ENCODE measurements around the gene CD81. TPM values are rescaled to one million over a fixed set of nuclear protein-coding genes. Genes with fewer than 3 reads are reported as not detected.

The CD81 gene
- total RNA-seq, 1 donor from 2014 or later: 183 TPM

DNA sequence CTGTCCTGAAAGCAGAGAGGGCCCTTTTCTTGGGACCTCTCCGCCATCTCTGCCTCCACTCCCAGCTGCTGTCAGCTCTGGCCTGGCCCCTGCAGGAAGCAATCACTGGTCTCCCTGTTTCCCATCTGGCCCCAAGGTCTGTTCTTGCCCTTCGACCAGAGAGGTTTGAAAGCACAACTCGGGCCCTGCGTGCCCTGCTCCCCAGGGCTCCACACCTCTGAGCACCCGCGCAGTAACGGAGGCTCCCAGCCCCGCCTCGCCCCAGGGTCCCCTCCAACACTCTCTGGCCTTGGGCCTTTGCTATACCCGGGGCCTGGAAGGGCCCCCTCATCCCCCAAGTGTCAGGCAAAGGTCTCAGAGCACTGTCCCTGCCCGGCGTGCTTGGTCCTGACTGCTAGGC is 7.8 kb upstream of the CD81 start:
- no peak overlapping the region for H3K4me3 ChIP-seq (ENCODE audit: low read depth, low read length)
- no peak for DNase-seq (ENCODE audit: low read depth)
- no peak for TF ChIP-seq CTCF (conservative IDR thresholded peaks at IDR 0.05; ENCODE audit: low read depth, low read length)

GRCh38 chr11:2369896-2370295 is 7.2 kb upstream of the CD81 start:
- TF ChIP-seq CTCF (conservative IDR thresholded peaks at IDR 0.05; ENCODE audit: low read depth, low read length): no peak
- H3K4me3 ChIP-seq (ENCODE audit: low read depth, low read length): no peak overlapping the region
- no peak for DNase-seq (ENCODE audit: low read depth)

- H3K4me3 ChIP-seq (ENCODE audit: low read depth, low read length): no peak overlapping the region
- no peak for TF ChIP-seq CTCF (conservative IDR thresholded peaks at IDR 0.05; ENCODE audit: low read depth, low read length)
- DNase-seq (ENCODE audit: low read depth): no peak
These were observed 2.5 kb upstream of the CD81 start for GRCh38 chr11:2374456-2375201.

DNA sequence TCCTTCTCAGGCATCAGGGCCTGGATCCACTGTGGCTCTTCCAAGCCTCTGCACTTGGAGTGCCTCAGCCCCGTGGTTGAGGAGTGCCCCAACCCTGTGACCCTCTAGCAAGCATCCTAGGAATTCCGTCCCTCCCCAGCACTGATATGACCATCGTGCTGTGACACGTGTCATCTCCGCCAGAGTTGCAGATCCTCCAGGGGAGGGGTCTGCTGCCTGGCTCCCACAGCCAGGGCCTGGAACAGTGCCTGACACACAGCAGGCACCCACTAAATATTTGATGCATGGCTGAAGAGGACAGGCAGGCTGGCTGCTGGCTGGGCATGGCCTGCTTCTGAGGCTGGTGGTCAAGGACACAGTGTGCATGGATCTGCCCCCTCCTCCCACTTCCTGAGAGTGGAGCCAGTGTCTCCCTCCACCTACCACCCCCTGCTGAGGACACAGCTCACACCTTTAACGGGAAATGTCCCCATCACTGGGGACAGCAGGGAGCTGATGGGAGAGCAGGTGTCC is 1.7 kb upstream of the CD81 start:
- no peak overlapping the region for H3K4me3 ChIP-seq (ENCODE audit: low read depth, low read length)
- no peak for DNase-seq (ENCODE audit: low read depth)
- no peak for TF ChIP-seq CTCF (conservative IDR thresholded peaks at IDR 0.05; ENCODE audit: low read depth, low read length)

- no peak for TF ChIP-seq CTCF (conservative IDR thresholded peaks at IDR 0.05; ENCODE audit: low read depth, low read length)
- peak overlapping the region; percentile 51 for H3K4me3 ChIP-seq (ENCODE audit: low read depth, low read length)
- peak; percentile 70 for DNase-seq (ENCODE audit: low read depth)
These were observed 1.1 kb upstream of the CD81 start for GRCh38 chr11:2375964-2376551.

- DNase-seq (ENCODE audit: low read depth): no peak
- H3K4me3 ChIP-seq (ENCODE audit: low read depth, low read length): peak overlapping the region; percentile 83
- no peak for TF ChIP-seq CTCF (conservative IDR thresholded peaks at IDR 0.05; ENCODE audit: low read depth, low read length)
These were observed 667 bp downstream of the CD81 start for GRCh38 chr11:2377511-2378443.

All from epithelial cell of proximal tubule (primary cell).